Measurements from ENCODE around the gene AGAP1. TPM values are rescaled to one million over a fixed set of nuclear protein-coding genes. Genes with fewer than 3 reads are reported as not detected.

Gene AGAP1
- total RNA-seq, 1 donor from 2014 or later = 36.2 TPM

DNA sequence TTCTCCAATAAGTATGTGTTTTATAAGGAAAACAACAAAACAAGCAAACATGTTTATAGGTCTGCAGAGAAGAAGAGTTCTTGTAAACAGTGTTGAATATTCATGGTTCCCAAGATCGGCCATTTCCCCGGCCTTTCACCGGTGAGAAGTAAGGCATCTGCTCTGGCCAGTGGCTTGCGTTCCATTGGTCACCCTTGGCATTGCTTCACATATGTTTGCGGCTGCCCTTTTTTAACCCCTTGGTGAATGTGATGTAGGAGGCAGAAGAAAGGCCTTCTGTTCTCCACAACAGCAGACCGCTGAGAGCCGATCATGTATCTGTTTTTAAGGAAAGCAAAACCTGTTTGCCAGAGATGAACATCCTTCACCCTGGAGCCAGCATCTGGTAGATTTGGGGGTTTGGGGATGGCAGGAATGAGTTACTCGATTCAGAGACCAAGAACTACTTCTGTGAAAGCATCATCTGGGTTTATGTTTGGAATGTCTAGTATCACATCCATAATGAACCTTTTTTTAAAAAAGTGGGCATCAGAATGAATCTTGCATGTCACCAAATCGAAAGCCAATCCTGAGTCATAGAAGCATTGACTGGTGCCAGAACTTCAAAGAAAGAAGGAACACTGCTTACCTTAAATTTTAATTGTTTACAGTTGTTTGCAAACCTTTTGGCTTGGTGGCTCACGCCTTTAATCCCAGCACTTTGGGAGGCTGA, 112.3 kb downstream of the AGAP1 start:
- Histone ChIP-seq H3K4me1 (peaks cover 8% of the 10 kb centered on the region), H3K27me3 (ENCODE audit: low read depth) (no peaks in the 10 kb centered on the region), H3K27ac (no peak overlapping the region), H3K36me3 (no peaks in the 10 kb centered on the region), H3K9me3 (no peaks in the 10 kb centered on the region), H3K4me3 (no peak overlapping the region)
- intact Hi-C loops (cut with DNase I) = no loop called here
- TF ChIP-seq, protein P1, sequence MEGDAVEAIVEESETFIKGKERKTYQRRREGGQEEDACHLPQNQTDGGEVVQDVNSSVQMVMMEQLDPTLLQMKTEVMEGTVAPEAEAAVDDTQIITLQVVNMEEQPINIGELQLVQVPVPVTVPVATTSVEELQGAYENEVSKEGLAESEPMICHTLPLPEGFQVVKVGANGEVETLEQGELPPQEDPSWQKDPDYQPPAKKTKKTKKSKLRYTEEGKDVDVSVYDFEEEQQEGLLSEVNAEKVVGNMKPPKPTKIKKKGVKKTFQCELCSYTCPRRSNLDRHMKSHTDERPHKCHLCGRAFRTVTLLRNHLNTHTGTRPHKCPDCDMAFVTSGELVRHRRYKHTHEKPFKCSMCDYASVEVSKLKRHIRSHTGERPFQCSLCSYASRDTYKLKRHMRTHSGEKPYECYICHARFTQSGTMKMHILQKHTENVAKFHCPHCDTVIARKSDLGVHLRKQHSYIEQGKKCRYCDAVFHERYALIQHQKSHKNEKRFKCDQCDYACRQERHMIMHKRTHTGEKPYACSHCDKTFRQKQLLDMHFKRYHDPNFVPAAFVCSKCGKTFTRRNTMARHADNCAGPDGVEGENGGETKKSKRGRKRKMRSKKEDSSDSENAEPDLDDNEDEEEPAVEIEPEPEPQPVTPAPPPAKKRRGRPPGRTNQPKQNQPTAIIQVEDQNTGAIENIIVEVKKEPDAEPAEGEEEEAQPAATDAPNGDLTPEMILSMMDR (IDR thresholded peaks at IDR 0.05) = no peak
- ATAC-seq = no peak
- DNase-seq = no peak

DNA sequence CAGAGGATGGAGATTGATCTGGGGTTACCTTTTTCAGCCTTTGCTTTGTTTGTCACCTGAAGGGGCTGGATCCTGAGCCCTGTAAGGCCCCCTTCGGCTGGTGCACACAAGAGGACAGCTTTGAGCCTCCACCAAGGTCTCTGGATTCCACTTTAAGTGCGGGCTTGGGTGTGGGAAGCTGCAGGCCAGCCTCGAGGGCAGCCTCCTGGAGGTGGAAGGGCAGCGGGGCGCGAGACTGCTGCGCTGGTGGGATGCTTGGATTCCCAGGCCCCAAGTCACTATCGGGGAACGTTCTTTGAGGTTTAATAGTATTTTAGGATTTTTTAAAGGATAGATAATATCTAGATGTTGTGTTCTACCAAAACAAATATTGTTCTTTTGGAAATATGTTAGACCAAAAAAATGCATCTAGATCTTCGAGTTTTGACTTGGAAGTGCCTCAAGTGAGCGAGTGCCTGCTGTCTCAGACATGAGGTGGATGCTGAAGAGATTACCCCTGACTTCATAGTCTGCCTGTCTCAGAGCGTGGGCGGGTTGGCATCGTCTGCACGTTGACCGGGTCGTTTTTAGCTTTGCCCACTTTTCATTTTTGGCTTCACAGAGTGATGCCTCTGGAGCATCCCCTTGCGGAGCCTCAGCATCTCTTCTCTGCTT, 113.8 kb downstream of the AGAP1 start:
- intact Hi-C loops (cut with DNase I) = no loop called here
- no peak overlapping the region for H3K4me3 ChIP-seq
- H3K27me3 ChIP-seq (ENCODE audit: low read depth) = no peaks in the 10 kb centered on the region
- TF ChIP-seq, protein P1 (IDR thresholded peaks at IDR 0.05) = no peak
- ATAC-seq (no peak), DNase-seq (no peak)
- no peaks in the 10 kb centered on the region for H3K36me3 ChIP-seq
- H3K4me1 ChIP-seq = peaks cover 8% of the 10 kb centered on the region
- no peak overlapping the region for H3K27ac ChIP-seq
- H3K9me3 ChIP-seq = no peaks in the 10 kb centered on the region

DNA sequence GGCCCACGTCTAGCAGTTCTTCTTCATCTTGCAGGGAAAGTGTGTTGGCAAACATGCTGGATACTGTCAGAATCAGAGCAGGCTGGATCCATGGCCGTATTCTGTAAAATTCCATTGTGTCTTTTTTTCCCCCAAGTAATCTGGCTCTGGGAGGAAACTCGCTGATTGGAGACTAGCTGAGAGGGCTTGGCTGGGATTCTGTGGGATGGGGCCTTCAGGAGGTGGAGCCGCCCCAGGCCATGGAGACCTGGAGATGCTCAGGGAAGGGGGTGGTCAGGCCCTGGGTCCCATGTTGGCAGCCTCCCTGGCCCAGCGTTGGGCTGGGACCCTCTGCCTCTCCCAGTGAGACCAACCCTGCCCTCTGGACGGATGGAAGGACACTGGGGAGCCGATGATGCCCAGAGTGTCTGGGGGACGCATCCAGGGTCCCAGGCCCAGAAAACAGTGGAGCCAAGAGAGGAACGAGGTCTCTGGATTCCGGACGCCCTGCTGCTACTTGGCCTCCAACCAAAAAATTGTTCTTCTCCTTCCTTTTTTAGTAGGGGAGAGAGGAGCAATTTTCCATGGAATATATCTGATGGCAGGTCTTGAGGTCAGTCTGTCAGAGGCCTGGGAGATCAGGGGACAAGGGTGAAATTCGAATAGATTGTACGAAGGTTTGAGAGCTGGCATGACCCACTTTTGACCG, 114.5 kb downstream of the AGAP1 start:
- Histone ChIP-seq H3K9me3 (no peaks in the 10 kb centered on the region), H3K36me3 (no peaks in the 10 kb centered on the region), H3K27ac (no peak overlapping the region), H3K4me1 (peaks cover 8% of the 10 kb centered on the region), H3K4me3 (no peak overlapping the region), H3K27me3 (ENCODE audit: low read depth) (no peaks in the 10 kb centered on the region)
- DNase-seq = no peak
- ATAC-seq = peak in 1 of 2 donors; percentile 7
- intact Hi-C loops (cut with DNase I) = no loop called here
- TF ChIP-seq, protein P1 (IDR thresholded peaks at IDR 0.05) = no peak

DNA sequence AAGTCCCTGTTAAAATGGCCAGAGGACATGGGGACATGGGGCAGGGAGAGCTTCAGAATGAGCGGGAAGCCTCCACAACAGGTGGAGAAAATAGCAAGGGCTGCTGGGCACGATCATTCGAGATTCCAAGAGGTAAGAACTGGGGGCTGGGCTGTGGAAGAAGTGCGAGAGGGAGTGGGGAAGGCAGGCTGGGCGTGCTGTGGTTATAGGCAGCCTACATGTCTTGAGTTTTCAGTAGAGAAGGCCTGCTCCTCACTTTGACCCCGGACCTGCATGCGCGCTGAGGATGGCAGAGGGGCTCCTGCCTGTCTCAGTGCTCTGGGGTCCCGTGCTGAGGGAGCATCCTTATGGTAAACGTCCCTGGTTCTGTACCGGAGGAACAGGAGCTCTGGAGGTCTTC, 115.5 kb downstream of the AGAP1 start:
- Histone ChIP-seq H3K4me3 (no peak overlapping the region), H3K36me3 (no peaks in the 10 kb centered on the region), H3K4me1 (peaks cover 12% of the 10 kb centered on the region), H3K27me3 (ENCODE audit: low read depth) (no peaks in the 10 kb centered on the region), H3K9me3 (no peaks in the 10 kb centered on the region), H3K27ac (no peak overlapping the region)
- DNase-seq = no peak
- TF ChIP-seq, protein P1 (IDR thresholded peaks at IDR 0.05) = no peak
- no peak for ATAC-seq
- intact Hi-C loops (cut with DNase I) = no loop called here

DNA sequence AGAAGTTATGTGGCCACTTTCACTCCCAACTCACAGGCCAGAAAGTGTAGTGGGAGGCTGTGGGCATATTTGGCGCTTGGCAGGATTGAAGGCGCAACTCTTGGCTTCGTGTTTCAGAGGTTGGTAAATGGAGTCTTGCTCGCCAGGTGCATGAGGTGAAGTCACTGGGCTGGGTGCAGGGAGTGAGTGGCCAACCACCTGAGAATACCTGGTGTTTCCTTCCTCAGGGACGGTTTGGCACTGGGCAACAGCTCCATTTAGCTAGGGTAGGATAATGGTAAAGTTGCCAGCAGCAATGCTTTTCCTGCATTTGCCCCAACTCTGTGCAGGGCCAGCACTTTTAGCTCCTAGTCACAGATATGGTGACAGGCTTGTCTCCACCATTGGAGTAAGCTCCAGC, 115.9 kb downstream of the AGAP1 start:
- Histone ChIP-seq H3K27ac (no peak overlapping the region), H3K4me3 (no peak overlapping the region), H3K27me3 (ENCODE audit: low read depth) (no peaks in the 10 kb centered on the region), H3K4me1 (peaks cover 16% of the 10 kb centered on the region), H3K9me3 (no peaks in the 10 kb centered on the region), H3K36me3 (no peaks in the 10 kb centered on the region)
- no peak for ATAC-seq
- intact Hi-C loops (cut with DNase I) = no loop called here
- TF ChIP-seq, protein P1 (IDR thresholded peaks at IDR 0.05) = no peak
- DNase-seq = no peak

Data from lower lobe of right lung (tissue), 2 donors.